ENCODE data around the gene ECHDC1. TPM values are rescaled to one million over a fixed set of nuclear protein-coding genes. Genes with fewer than 3 reads are reported as not detected.

The ECHDC1 gene
- total and polyA plus RNA-seq, 2 of the 4 experiments (the other 2 are of a cell fraction), result 33.1 to 40.3 TPM

DNA sequence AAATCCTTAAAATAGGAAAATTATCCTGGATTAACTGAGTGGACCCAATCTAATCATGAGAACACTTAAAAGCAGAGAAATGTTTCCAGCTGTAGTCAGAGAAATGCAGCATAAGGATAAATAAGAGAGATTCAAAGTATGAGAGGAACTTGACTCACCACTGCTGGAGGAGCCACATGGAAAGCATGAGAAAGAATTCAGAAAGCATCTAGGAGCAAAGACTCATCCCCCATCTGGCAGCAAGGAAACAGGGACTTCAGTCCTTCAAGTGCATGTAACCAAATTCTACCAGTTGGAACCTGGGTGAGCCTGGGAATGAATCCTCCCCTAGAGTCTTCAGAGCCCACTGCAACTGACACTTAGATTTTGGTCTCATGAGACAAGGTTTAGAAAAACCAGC lies 43.0 kb downstream of the ECHDC1 start:
- DNase-seq (peak; percentile 92), ATAC-seq (ENCODE audit: low read depth) (peak; percentile 85)
- H4K5ac ChIP-seq (ENCODE audit: low read depth, low read length), result no peak overlapping the region
- no peak overlapping the region for H3K9ac ChIP-seq (ENCODE audit: low read depth, low read length)
- intact Hi-C loops (cut with micrococcal nuclease), result loop anchor here (2.0 to 5.0 kb wide), 3 partner anchors 42 to 217 kb away; partner anchors contain the start of genes ECHDC1 and MTCL3
- in situ Hi-C loops (cut with MboI; ENCODE audit: low sequenced_read_pairs), result loop anchor here (5.0 to 10.0 kb wide), 2 partner anchors 164 to 237 kb away; no protein-coding TSS in a partner anchor
- H3K79me1 ChIP-seq (ENCODE audit: low read depth in 1 of 2, low read length in 2 of 2), result peaks cover 6 to 30% of the 10 kb centered on the region in 2 experiments; a peak in 2 of 4 replicates
- H2BK15ac ChIP-seq (ENCODE audit: low read depth, low read length), result no peak overlapping the region; the same call in 2 of the 3 replicates
- TF ChIP-seq ELK1 (IDR thresholded peaks at IDR 0.05; ENCODE audit: borderline replicate concordance, low read depth, low read length), result no peak
- TF ChIP-seq CEBPB (IDR thresholded peaks at IDR 0.05; ENCODE audit: low read depth, low read length), result no peak
- no peak for TF ChIP-seq RAD21 (IDR thresholded peaks at IDR 0.05; ENCODE audit: low read length)
- TF ChIP-seq POLR2A (IDR thresholded peaks at IDR 0.05; ENCODE audit: low read depth, low read length), result no peak
- TF ChIP-seq MXI1 (IDR thresholded peaks at IDR 0.05; ENCODE audit: borderline replicate concordance, low read depth, low read length), result peak; percentile 71; the same call in 1 of the 2 replicates
- TF ChIP-seq MAFK (IDR thresholded peaks at IDR 0.05; ENCODE audit: low read depth, low read length), result peak; percentile 64
- TF ChIP-seq RFX5 (IDR thresholded peaks at IDR 0.05; ENCODE audit: low read depth, low read length), result no peak
- no peak for TF ChIP-seq USF2 (IDR thresholded peaks at IDR 0.05; ENCODE audit: low read depth, low read length)
- TF ChIP-seq, protein P1, sequence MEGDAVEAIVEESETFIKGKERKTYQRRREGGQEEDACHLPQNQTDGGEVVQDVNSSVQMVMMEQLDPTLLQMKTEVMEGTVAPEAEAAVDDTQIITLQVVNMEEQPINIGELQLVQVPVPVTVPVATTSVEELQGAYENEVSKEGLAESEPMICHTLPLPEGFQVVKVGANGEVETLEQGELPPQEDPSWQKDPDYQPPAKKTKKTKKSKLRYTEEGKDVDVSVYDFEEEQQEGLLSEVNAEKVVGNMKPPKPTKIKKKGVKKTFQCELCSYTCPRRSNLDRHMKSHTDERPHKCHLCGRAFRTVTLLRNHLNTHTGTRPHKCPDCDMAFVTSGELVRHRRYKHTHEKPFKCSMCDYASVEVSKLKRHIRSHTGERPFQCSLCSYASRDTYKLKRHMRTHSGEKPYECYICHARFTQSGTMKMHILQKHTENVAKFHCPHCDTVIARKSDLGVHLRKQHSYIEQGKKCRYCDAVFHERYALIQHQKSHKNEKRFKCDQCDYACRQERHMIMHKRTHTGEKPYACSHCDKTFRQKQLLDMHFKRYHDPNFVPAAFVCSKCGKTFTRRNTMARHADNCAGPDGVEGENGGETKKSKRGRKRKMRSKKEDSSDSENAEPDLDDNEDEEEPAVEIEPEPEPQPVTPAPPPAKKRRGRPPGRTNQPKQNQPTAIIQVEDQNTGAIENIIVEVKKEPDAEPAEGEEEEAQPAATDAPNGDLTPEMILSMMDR (conservative IDR thresholded peaks at IDR 0.05; ENCODE audit: low read depth, low read length), result no peak
- no peak for TF ChIP-seq FOS (IDR thresholded peaks at IDR 0.05; ENCODE audit: low read depth, low read length)
- no peak for TF ChIP-seq SMC3 (IDR thresholded peaks at IDR 0.05; ENCODE audit: low read depth, low read length)
- no peak for TF ChIP-seq CHD1 (IDR thresholded peaks at IDR 0.05; ENCODE audit: low read depth, low read length)
- no peak for TF ChIP-seq NFE2L2 (IDR thresholded peaks at IDR 0.05; ENCODE audit: low read depth, low read length)
- no peak for TF ChIP-seq MAZ (IDR thresholded peaks at IDR 0.05; ENCODE audit: borderline replicate concordance, low read depth, low read length)
- TF ChIP-seq BHLHE40 (IDR thresholded peaks at IDR 0.05; ENCODE audit: low read depth, low read length), result no peak
- peak; percentile 43 for TF ChIP-seq RCOR1 (IDR thresholded peaks at IDR 0.05; ENCODE audit: insufficient replicate concordance, low read length)
- H4K20me1 ChIP-seq (ENCODE audit: insufficient read depth, low read length), result peaks cover 6% of the 10 kb centered on the region; the same call in 1 of the 2 replicates
- H3K36me3 ChIP-seq (ENCODE audit: control insufficient read depth, insufficient read depth, low read length), result peaks cover 6% of the 10 kb centered on the region; the same call in 1 of the 2 replicates
- dilution Hi-C loops (cut with HindIII; ENCODE audit: low sequenced_read_pairs, unreplicated experiment), result no loop called here
- no peak overlapping the region for H2AK5ac ChIP-seq (ENCODE audit: low read depth, low read length)
- H3K4me3 ChIP-seq (ENCODE audit: insufficient read depth, low read depth, low read length), result no peak overlapping the region
- no peak overlapping the region for H3K23ac ChIP-seq (ENCODE audit: low read depth, low read length)
- no peak overlapping the region for H2BK20ac ChIP-seq (ENCODE audit: low read depth, low read length)
- H3K4me2 ChIP-seq (ENCODE audit: low read depth, low read length), result peak overlapping the region; percentile 68; the same call in 1 of the 2 replicates
- 0 out of 4 replicates have a peak overlapping the region, but pooled peaks of 1 of the 2 experiments have one; percentile 56 for H4K8ac ChIP-seq (ENCODE audit: low read depth in 2 of 2, low read length in 2 of 2)
- H4K91ac ChIP-seq (ENCODE audit: insufficient read depth, low read depth, low read length), result no peak overlapping the region
- BruUV-seq (replicated peaks), result no TSS peak
- no peak overlapping the region for H3K18ac ChIP-seq (ENCODE audit: low read depth, low read length)
- H3K56ac ChIP-seq (ENCODE audit: extremely low read depth, insufficient read depth, low read length), result no peak overlapping the region
- H3K9me3 ChIP-seq (ENCODE audit: control insufficient read depth, insufficient read depth, low read length), result no peaks in the 10 kb centered on the region
- no peaks in the 10 kb centered on the region for H3K27me3 ChIP-seq (ENCODE audit: control insufficient read depth, insufficient read depth, low read length)
- peak overlapping the region; percentile 87 for H2BK5ac ChIP-seq (ENCODE audit: low read depth, low read length, poor library complexity, severe bottlenecking)
- H3K4me1 ChIP-seq (ENCODE audit: control insufficient read depth, insufficient read depth, low read length), result no peaks in the 10 kb centered on the region; the same call in none of the 2 replicates
- CTCF ChIA-PET, result interaction anchor here (0.9 kb wide), 1 partner anchor 9 kb away, joined by 3 read pairs; no protein-coding TSS in a partner anchor
- POLR2A ChIA-PET (ENCODE audit: unreplicated experiment), result no interaction called here
- H3K9me1 ChIP-seq (ENCODE audit: insufficient read depth, low read length), result peaks cover 6% of the 10 kb centered on the region; the same call in 1 of the 2 replicates
- peak overlapping the region; percentile 39; the same call in 1 of the 2 replicates for H3K27ac ChIP-seq (ENCODE audit: insufficient read depth, low read length)
- H3K14ac ChIP-seq (replicated peaks; ENCODE audit: low read depth, low read length), result 0 out of 2 replicates have a peak overlapping the region, but pooled peaks have one; percentile 32
- H3K4ac ChIP-seq (ENCODE audit: low read depth, low read length), result 0 out of 2 replicates have a peak overlapping the region, but pooled peaks have one; percentile 30
- no peak overlapping the region for H2AK9ac ChIP-seq (replicated peaks; ENCODE audit: low read depth, low read length, poor library complexity)
- no peak overlapping the region for H2AFZ ChIP-seq (replicated peaks; ENCODE audit: low read length, poor library complexity)
- H2BK120ac ChIP-seq (ENCODE audit: low read depth, low read length), result no peak overlapping the region

Data from IMR-90 (cell line).